ENCODE measurements around the gene MALRD1.

GRCh38 chr10:19221216-19221615 lies 172.6 kb downstream of the MALRD1 start:
- TF ChIP-seq CTCF (IDR thresholded peaks at IDR 0.05; ENCODE audit: control extremely low read depth in 1 of 3, insufficient read depth in 1 of 3, low read depth in 1 of 3, low read length in 3 of 3) (no peak), POLR2AphosphoS5 (IDR thresholded peaks at IDR 0.05; ENCODE audit: low read depth, low read length) (no peak), SP1 (IDR thresholded peaks at IDR 0.05; ENCODE audit: low read depth, low read length) (no peak), GTF2F1 (IDR thresholded peaks at IDR 0.05; ENCODE audit: borderline replicate concordance, low read depth, low read length) (no peak), HDAC6 (IDR thresholded peaks at IDR 0.05; ENCODE audit: low read depth, low read length) (no peak), MAFK (IDR thresholded peaks at IDR 0.05; ENCODE audit: low read depth, low read length) (no peak), POLR2A (IDR thresholded peaks at IDR 0.05; ENCODE audit: control extremely low read depth in 1 of 2, low read depth in 2 of 2, low read length in 2 of 2) (no peak), JUN (IDR thresholded peaks at IDR 0.05; ENCODE audit: low read depth, low read length) (no peak)
